Cardiac fibroblast (primary cell): ENCODE data around the gene ZXDC.

Experiments
- DNase-seq, 2 donors: peaks; one replicate each; pipeline versions ENCODE4 v3.0.0 to v3.0.0-alpha.2; 2010; ENCODE audit warnings: low read depth in 2 of 2
- H3K4me3 ChIP-seq, 2 donors: replicated peaks in 1 of 2; 1 replicate in 1 of 2; 2 replicates in 1 of 2; pipeline ENCODE4 v1.5.1; 2011; ENCODE audit warnings: low read depth in 2 of 2, low read length in 2 of 2, mild to moderate bottlenecking in 2 of 2, moderate library complexity in 1 of 2
- TF ChIP-seq, protein P1 (sequence below): IDR thresholded peaks from one replicate; pipeline ENCODE4 v1.5.1; 2011; ENCODE audit warnings: low read depth, mild to moderate bottlenecking, low read length, inconsistent platforms

ZXDC gene

GRCh38 chr3:126465928-126466544 is 9.7 kb downstream of the ZXDC start:
- H3K4me3 ChIP-seq = no peak overlapping the region
- TF ChIP-seq, protein P1, sequence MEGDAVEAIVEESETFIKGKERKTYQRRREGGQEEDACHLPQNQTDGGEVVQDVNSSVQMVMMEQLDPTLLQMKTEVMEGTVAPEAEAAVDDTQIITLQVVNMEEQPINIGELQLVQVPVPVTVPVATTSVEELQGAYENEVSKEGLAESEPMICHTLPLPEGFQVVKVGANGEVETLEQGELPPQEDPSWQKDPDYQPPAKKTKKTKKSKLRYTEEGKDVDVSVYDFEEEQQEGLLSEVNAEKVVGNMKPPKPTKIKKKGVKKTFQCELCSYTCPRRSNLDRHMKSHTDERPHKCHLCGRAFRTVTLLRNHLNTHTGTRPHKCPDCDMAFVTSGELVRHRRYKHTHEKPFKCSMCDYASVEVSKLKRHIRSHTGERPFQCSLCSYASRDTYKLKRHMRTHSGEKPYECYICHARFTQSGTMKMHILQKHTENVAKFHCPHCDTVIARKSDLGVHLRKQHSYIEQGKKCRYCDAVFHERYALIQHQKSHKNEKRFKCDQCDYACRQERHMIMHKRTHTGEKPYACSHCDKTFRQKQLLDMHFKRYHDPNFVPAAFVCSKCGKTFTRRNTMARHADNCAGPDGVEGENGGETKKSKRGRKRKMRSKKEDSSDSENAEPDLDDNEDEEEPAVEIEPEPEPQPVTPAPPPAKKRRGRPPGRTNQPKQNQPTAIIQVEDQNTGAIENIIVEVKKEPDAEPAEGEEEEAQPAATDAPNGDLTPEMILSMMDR = no peak
- no peak for DNase-seq

DNA sequence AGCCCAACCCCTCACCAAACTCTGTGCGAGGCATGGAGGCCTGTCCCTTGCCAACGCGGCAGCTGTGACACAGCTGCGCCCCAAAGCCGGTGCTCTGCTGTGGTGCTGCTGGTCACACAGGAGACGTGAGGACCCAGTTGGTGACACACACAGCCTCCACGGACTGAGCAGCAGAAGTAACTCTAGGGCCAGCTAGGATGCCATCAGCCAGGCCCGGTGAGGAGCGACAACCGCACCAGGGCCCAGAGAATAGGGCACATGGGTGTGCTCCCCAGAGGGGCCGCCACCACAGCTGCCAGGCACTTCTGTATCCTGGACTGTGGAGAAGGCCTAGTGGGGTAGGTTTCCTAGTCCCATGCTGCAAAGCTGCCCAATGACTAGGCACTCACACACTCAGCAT is 10.7 kb downstream of the ZXDC start:
- H3K4me3 ChIP-seq = no peak overlapping the region
- TF ChIP-seq, protein P1 = no peak
- no peak for DNase-seq

- H3K4me3 ChIP-seq = no peak overlapping the region
- DNase-seq = no peak
- TF ChIP-seq, protein P1 = no peak
Observed at GRCh38 chr3:126464494-126464893, 11.2 kb downstream of the ZXDC start.

DNA sequence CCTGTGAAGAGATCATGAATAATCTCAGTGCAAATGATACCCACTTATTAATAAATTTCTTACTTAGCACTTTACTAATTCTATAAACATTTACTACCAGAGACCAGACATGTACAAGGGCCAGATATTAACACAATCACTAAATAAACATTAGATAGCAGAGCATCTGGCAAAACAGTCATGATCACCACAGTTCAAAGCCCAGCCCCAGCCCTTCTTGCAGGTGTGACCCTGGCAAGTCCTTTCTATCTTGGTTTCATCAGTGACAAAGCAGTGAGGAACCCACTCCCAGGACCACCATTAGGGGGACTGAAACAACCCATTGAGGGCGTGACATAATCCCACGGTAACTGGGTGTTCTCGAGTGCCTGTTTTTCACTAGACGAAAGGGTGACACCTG is 11.6 kb downstream of the ZXDC start:
- H3K4me3 ChIP-seq = no peak overlapping the region
- TF ChIP-seq, protein P1 = no peak
- DNase-seq = no peak

- no peak for DNase-seq
- TF ChIP-seq, protein P1 = no peak
- H3K4me3 ChIP-seq = no peak overlapping the region
Observed at GRCh38 chr3:126463521-126463920, 12.2 kb downstream of the ZXDC start.

- no peak for DNase-seq
Observed at GRCh38 chr3:126461450-126462070, 14.1 kb downstream of the ZXDC start.

More at GRCh38 chr3:126461450-126462070, 14.1 kb downstream of the ZXDC start:
- TF ChIP-seq, protein P1 = no peak
- no peak overlapping the region for H3K4me3 ChIP-seq
